ENCODE data around the gene DDX18. TPM values are rescaled to one million over a fixed set of nuclear protein-coding genes. Genes with fewer than 3 reads are reported as not detected.

Gene DDX18
- total RNA-seq, 1 donor from 2014 or later: 75.7 TPM

GRCh38 chr2:117775703-117776219 is 38.7 kb upstream of the DDX18 start:
- Mint-ChIP-seq H3K27ac (ENCODE audit: unreplicated experiment) (no peak overlapping the region), H3K4me1 (ENCODE audit: low read depth, unreplicated experiment) (peaks cover 8% of the 10 kb centered on the region), H3K9me3 (ENCODE audit: unreplicated experiment) (peaks cover 3% of the 10 kb centered on the region), H3K27me3 (ENCODE audit: unreplicated experiment) (no peaks in the 10 kb centered on the region), H3K36me3 (ENCODE audit: unreplicated experiment) (peaks cover 4% of the 10 kb centered on the region), H3K4me3 (ENCODE audit: unreplicated experiment) (no peak overlapping the region)
- no peak for DNase-seq
- TF ChIP-seq CTCF (IDR thresholded peaks at IDR 0.05; ENCODE audit: partially characterized antibody, unreplicated experiment): no peak

GRCh38 chr2:117776888-117777287 is 37.6 kb upstream of the DDX18 start:
- Mint-ChIP-seq H3K27me3 (ENCODE audit: unreplicated experiment) (no peaks in the 10 kb centered on the region), H3K9me3 (ENCODE audit: unreplicated experiment) (peaks cover 3% of the 10 kb centered on the region), H3K27ac (ENCODE audit: unreplicated experiment) (no peak overlapping the region), H3K4me3 (ENCODE audit: unreplicated experiment) (no peak overlapping the region), H3K4me1 (ENCODE audit: low read depth, unreplicated experiment) (peaks cover 2% of the 10 kb centered on the region), H3K36me3 (ENCODE audit: unreplicated experiment) (peaks cover 4% of the 10 kb centered on the region)
- no peak for TF ChIP-seq CTCF (IDR thresholded peaks at IDR 0.05; ENCODE audit: partially characterized antibody, unreplicated experiment)
- no peak for DNase-seq

- DNase-seq: peak; percentile 30
- H3K4me1 Mint-ChIP-seq (ENCODE audit: low read depth, unreplicated experiment): no peaks in the 10 kb centered on the region
- H3K36me3 Mint-ChIP-seq (ENCODE audit: unreplicated experiment): no peaks in the 10 kb centered on the region
- no peaks in the 10 kb centered on the region for H3K27me3 Mint-ChIP-seq (ENCODE audit: unreplicated experiment)
- no peak overlapping the region for H3K4me3 Mint-ChIP-seq (ENCODE audit: unreplicated experiment)
- no peak overlapping the region for H3K27ac Mint-ChIP-seq (ENCODE audit: unreplicated experiment)
- H3K9me3 Mint-ChIP-seq (ENCODE audit: unreplicated experiment): peaks cover 1% of the 10 kb centered on the region
- TF ChIP-seq CTCF (IDR thresholded peaks at IDR 0.05; ENCODE audit: partially characterized antibody, unreplicated experiment): peak; percentile 82
Observed at GRCh38 chr2:117785740-117786139, 28.8 kb upstream of the DDX18 start.

- no peak overlapping the region for H3K4me3 Mint-ChIP-seq (ENCODE audit: unreplicated experiment)
- DNase-seq: no peak
- no peak for TF ChIP-seq CTCF (IDR thresholded peaks at IDR 0.05; ENCODE audit: partially characterized antibody, unreplicated experiment)
- no peaks in the 10 kb centered on the region for H3K27me3 Mint-ChIP-seq (ENCODE audit: unreplicated experiment)
- no peak overlapping the region for H3K27ac Mint-ChIP-seq (ENCODE audit: unreplicated experiment)
- no peaks in the 10 kb centered on the region for H3K4me1 Mint-ChIP-seq (ENCODE audit: low read depth, unreplicated experiment)
- no peaks in the 10 kb centered on the region for H3K36me3 Mint-ChIP-seq (ENCODE audit: unreplicated experiment)
- H3K9me3 Mint-ChIP-seq (ENCODE audit: unreplicated experiment): peaks cover 1% of the 10 kb centered on the region
Observed at GRCh38 chr2:117786520-117786919, 28.0 kb upstream of the DDX18 start.

- Mint-ChIP-seq H3K27ac (ENCODE audit: unreplicated experiment) (no peak overlapping the region), H3K4me1 (ENCODE audit: low read depth, unreplicated experiment) (no peaks in the 10 kb centered on the region), H3K36me3 (ENCODE audit: unreplicated experiment) (no peaks in the 10 kb centered on the region), H3K4me3 (ENCODE audit: unreplicated experiment) (no peak overlapping the region), H3K27me3 (ENCODE audit: unreplicated experiment) (no peaks in the 10 kb centered on the region), H3K9me3 (ENCODE audit: unreplicated experiment) (peaks cover 1% of the 10 kb centered on the region)
- DNase-seq: no peak
- no peak for TF ChIP-seq CTCF (IDR thresholded peaks at IDR 0.05; ENCODE audit: partially characterized antibody, unreplicated experiment)
Observed at GRCh38 chr2:117789505-117789904, 25.0 kb upstream of the DDX18 start.

Measured in glutamatergic neuron (in vitro differentiated cells).